OCI-LY1 (cell line): ENCODE measurements around the gene ZNF546.

Experiments
- EZH2 ChIP-seq: fragments of 200-600 bp; sonication (generic), shearing (Covaris generic); IDR thresholded peaks from 2 replicates; pipeline ENCODE4 v1.8.0; 2017; ENCODE audit warnings: borderline replicate concordance, mixed run types, mild to moderate bottlenecking, antibody characterized with exemption, low read length, moderate library complexity, mixed read lengths
- TF ChIP-seq, protein P1 (sequence below): fragments of 200-600 bp; sonication (generic), shearing (Covaris generic); IDR thresholded peaks from 2 replicates; pipeline ENCODE4 v1.5.1; 2017; ENCODE audit warnings: mild to moderate bottlenecking, antibody characterized with exemption, low read length, moderate library complexity, mixed read lengths

DNA sequence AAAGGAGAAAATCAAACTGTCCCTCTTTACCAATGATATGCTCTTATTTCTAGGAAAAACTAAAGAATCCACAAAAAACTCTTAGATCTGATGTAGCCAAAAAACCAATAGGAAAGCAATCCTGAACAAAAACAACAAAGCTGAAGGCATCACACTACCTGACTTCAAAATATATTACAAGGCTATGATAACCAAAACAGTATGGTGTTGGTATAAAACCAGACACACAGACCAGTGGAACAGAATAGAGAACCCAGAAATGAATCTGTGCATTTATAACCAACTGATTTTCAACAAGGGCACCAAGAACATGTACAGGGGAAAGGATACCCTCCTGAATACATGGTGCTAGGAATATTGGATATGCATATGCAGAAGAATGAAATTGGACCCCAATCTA, 9.7 kb upstream of the ZNF546 start:
- TF ChIP-seq, protein P1, sequence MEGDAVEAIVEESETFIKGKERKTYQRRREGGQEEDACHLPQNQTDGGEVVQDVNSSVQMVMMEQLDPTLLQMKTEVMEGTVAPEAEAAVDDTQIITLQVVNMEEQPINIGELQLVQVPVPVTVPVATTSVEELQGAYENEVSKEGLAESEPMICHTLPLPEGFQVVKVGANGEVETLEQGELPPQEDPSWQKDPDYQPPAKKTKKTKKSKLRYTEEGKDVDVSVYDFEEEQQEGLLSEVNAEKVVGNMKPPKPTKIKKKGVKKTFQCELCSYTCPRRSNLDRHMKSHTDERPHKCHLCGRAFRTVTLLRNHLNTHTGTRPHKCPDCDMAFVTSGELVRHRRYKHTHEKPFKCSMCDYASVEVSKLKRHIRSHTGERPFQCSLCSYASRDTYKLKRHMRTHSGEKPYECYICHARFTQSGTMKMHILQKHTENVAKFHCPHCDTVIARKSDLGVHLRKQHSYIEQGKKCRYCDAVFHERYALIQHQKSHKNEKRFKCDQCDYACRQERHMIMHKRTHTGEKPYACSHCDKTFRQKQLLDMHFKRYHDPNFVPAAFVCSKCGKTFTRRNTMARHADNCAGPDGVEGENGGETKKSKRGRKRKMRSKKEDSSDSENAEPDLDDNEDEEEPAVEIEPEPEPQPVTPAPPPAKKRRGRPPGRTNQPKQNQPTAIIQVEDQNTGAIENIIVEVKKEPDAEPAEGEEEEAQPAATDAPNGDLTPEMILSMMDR: no peak
- no peak for TF ChIP-seq EZH2
